Measurements from ENCODE around the gene OR4K5.
"Not testable (repeated sequence)": the region's sequence is repeated elsewhere in the genome, so short reads cannot be mapped to it uniquely, and the experiment has no call there.

OR4K5 gene, protein sequence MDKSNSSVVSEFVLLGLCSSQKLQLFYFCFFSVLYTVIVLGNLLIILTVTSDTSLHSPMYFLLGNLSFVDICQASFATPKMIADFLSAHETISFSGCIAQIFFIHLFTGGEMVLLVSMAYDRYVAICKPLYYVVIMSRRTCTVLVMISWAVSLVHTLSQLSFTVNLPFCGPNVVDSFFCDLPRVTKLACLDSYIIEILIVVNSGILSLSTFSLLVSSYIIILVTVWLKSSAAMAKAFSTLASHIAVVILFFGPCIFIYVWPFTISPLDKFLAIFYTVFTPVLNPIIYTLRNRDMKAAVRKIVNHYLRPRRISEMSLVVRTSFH

DNA sequence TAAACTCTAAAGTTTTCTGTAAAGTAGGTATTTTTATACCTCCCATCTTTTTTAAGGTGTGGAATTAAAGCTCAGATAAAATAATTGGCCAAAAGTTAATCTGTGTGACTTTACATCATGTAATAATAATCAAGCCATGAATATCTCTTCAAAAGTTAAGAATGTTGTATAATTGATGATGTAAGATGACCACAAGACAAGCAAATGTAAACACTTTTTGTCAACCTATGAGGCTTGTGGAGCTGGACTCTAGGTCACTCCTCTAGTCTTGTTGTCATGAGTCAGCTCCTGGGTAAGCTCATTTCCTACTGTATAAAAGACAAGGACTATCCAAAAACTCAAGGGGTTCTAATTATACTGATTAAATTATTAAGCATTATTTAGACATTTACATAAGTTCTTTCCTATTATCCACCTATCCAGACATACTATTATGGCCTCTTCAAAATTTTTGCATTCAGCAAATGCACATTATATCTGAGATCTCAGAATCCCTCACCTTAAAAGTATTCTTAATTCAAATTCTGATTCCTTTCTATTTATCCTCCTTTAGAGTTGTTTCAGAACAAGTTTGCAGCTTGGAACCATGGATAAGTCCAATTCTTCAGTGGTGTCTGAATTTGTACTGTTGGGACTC, at the start of gene OR4K5:
Gene OR4K5, plus strand, starts transcription at position 587 of the 637 bp plus-strand sequence. Its CDS starts 0 bp downstream, at position 587.
- DNase-seq, result no peak

DNA sequence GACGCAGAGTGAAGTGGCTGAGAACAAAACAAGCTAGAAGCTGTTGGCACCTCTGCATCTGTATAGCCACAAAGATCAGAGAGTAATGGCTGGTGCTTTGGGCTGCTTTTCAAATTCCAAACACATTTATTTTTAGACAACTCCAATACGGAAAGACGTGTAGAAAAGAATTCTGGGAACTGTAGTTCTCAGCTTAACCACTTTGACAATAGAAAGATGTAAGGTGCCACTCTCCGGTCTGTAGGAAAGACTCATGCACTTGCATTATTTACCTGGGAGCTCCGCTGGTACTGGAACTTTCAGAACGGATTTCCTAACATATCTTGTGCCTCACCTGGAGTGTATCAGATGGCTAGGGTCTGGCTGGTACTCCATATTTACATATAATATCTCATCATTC, 47.2 kb upstream of the OR4K5 start:
- no peak for DNase-seq

DNA sequence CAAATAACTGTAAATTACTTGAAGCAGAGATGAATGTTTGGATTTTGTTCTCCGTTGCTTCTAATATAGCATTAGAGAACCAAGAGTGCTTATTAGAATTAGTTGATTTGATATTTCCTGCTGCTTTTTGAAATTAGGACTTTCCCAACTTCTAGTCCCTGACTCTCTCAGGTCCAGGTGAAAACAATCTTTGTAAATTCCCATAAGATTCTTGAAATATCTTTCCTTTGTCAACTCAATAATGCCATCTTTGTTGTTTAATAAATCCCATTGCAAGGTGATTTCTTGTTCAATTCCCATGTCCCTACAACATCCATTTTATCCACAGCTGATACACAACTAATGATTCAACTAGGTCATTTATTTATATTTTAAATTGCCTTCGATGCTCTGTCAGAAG, 45.6 kb upstream of the OR4K5 start, which contains the start of gene OR4K2:
Gene OR4K2, plus strand, starts transcription at position 301 of the 400 bp plus-strand sequence. CDS start 1,126 bp downstream, outside the sequence.
- no peak for DNase-seq

DNA sequence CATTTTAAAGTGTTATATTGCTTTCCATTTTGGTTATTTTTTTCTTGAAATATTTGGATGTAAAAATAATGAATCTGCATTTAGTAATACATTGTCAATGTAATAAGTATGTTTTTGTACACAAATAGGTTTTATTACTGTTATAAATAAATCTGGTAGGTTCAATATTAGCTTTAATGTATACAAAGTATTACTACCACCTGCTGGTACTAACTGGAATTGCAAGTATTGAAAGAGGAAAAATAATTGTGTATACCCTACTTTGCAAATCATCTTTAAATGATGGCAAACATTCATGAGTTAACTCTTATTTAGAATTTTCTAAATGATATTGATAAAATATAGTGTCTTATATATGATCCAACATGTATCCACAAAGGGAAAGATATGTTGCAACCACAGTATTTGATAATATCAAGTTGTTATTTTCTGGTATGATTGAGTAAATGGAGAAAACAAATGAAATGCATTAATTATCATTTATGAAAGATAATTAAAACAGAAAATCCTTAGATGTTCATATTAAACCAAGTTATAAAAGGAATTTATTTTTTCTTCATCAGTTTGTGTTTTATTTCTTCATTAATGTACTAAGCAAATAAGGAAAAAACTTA, 42.3 kb upstream of the OR4K5 start:
- no peak for DNase-seq

DNA sequence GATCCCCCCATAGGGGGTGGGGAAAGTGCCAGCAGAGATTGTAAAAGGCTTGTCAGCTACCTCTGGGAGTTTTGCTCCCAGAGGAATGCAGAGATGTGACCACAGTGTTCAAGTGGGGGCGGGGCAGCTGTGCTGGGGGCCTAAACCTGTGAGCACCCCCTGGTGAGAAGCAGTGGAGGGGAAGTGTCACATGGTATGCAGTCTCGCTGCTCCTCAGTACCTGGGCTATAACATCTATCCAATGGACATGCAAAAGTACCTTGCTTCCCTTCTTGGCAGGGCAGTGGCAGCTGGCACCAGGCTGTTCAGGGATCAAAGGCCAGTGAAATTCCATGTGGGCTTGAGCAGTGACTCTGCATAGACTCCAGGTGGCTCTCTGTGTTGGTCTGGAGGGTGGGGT, 25.1 kb upstream of the OR4K5 start:
- no peak for DNase-seq

DNA sequence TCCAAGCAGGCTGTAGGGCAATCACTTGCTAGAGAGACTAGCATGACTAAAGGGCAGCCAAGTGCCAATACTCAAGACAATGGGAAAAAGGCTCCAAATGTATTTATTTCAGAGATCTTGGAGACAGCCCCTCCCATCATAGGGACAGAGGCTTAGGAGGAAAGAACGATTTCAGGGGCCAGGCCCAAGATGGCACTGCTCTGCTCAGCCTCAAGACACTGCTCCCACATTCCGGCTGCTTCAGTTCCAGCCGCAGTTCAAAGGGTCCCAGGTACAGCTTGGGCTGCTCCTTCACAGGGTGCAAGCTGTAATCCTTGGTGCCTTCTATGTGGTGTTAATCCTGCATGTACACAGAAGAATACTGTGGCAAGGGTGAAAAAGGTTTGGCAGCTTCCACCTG, 19.4 kb upstream of the OR4K5 start:
- DNase-seq, result no peak

DNA sequence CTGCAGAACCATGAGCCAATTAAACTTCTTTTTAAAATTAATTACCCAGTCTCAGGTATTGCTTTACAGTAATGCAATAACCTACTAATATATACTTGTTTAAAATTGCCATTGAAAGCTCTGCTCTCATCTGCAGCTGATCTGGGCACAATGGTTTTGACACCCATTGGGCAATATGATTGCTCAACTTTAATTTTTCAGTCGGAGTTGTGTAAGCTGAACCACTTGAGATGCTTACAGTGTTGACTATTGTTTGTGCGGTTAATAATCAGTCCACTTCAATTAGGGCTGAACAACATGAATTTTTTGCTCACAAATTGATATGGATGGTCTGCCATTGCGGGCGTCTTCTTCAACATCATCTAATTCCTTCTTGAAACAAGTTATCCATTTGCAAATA, 18.0 kb upstream of the OR4K5 start:
- DNase-seq, result no peak

DNA sequence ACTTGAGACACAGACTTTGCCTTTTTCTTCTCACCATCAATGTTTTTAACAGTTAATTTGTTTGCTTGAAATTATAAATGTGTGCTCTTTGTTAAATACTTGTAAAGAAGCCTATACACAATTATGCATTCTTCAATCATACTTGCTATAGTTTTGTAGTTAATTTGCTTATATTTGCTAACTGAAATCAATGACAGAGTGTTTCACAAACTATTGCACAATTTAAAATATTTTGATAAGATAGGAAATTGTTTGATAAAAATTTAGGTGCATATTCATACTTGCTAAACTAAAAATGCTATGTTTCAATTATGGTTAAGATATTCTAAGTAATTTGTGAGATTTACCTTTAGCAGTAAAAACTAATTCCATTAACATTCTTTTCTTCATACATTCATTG, 13.7 kb upstream of the OR4K5 start:
- no peak for DNase-seq

DNA sequence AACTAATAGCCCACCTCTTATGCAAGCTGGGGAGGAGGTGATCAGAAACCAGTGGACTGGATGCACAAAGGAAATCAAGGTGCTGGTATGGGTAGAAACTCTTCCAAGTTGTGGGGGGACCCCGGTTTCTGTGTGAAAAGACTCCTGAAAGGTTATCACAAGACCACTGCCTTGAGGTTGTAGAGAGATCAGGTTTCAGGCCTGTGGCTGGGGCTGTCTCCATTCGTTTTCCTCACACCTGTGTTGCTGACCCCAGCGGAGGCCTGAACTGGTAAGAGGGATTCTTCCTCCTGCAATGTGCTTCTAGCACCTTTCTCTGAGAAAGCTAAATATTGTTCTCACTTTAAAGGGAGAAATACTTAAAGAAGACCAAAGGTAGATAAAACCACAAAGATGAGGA, 9.3 kb upstream of the OR4K5 start:
- no peak for DNase-seq

DNA sequence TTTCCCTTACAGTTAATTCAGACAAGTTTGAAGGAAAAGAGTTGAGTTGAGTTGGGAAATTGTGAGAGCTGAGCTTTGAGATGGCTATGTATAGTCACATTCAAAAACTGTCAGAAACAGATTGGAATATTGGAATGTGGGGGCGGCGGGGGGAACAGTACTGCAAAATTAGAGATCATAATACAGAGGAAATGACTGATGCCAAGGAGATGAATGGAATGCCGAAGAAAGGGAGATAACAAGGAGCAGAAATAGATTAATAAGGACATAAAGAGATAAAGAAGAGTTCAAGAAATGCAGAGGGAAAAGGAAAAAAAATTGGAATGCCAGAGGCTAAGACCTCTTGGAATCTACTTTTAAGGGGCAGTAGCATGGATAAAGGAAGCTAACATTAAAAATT, 3.2 kb upstream of the OR4K5 start:
- no peak for DNase-seq

DNA sequence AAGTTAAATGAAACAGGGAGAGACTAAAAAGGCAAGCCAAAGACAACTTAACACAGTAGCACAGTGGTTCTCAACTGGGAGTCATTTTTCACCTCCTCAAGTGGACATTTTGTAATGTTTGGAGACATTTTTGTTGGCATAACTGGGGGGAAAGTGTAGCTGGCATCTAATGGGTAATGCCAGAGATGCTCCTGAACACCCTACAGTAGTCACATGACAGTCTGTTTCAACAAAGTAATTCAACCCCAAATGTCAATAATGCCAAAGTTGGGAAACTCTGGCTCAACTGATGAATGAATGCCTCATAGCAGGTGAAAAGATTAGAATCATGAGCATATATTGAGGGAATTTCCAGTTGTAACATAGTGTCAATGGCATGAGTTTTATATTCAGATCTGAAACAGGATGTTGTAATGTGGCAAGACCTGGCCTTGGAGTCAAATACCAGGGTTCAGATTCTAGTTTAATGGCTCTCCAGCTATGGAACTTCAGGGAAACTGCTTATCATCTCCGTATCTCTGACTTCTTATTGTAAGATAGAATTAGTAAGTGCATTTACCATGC, 2.4 kb upstream of the OR4K5 start:
- DNase-seq, result no peak

DNA sequence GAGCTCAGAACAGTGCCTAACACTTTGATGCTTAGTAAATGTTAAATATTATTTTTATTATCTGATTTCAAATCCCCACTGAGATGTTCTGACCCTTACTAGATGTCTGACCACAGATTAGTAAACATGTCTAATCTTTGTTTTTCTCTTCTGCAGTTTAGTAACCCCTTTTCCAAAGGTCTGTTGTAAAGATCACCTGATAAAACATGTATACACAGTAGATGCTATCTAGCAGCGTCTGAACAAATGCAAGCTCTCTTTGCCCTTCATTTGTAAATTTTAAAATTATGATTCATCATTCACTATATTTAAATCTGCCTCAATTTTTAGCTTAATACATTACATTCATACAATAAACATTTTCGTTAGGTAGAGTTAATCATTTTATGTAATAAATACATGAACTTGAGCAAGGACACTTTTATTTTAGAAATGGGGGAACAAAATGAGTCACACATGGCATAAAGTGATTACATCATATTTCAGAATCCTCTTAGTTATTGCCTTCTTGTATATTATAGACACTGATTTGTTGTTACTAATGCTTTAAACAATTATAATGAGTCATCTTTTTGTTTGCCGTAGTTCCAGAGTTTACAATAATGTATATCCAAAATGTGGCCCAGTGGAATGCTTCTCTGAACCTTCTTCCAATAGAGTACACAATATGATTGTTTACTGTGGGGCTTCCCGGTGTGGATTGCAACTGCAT, 1.7 kb upstream of the OR4K5 start:
- DNase-seq, result no peak

DNA sequence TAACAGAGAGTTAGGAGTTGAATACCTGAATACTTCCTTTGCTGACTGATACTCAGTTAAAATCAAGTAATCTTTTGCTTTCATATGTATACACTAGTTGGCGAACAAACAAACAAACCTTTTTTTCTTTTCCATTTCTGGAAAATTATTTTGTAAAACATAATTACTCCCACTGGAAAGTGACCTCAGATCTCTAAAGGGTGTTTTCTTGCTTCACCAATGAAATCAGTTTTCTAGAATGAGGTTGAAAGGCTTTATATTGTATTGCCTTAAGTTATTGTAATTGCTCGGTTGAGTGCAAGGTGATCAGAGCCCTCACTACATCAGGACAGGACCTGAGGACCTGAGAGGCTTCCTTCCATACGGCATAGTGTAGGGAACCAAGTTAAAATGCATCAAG, 10.2 kb downstream of the OR4K5 start, which contains the start of gene OR4K1:
Gene OR4K1, plus strand, starts transcription at position 301 of the 400 bp plus-strand sequence. CDS start 4,750 bp downstream, outside the sequence.
- no peak for DNase-seq

DNA sequence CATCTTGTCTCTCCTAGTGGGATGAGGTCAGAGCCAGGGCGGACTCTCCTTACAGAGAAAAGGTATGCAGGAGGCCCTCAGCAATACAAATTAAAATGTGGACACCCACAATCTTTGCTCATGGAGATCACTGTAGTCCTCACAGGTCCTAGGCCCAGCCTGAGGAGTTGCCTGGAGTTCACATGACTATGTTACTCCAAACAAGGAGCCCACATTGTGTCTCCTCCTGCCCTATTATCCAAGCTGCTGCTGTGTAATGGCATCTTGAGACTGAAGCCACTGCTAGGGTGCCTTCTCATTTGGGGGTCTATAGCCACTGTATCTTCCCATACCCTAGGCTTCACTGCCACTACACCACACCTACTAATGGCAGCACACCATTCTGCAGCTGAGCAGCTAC, 21.3 kb downstream of the OR4K5 start:
- no peak for DNase-seq

DNA sequence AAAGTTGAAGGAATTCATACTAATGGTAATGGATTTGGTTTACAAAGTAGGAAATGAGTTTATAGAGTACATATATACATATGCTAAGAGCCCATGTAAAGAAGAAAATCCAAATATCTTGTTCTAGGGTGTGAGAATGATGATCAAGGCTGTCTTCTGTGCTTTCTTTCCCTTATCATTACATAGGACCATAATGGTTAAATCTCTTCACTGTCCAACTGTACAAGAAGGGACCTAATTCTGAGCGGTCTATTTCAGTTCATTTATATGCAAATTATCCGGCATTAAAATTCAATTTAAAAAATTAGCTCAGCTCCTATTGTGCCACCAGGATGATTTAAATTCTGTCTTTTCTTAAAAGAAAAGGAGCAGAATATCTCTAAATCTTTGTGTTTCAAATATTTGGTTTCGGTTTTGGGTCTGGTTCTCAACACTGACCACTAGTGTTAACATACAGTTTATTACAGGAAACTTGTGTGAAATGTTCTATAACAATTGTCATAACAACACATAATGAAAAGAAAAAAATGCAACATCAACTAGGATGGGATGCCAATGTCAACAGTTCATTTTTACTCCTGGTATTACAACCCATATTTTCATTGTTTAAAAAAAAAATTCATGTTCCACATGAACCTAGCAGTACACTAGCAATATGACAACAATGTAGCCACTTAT, 27.1 kb downstream of the OR4K5 start:
- DNase-seq, result no peak

DNA sequence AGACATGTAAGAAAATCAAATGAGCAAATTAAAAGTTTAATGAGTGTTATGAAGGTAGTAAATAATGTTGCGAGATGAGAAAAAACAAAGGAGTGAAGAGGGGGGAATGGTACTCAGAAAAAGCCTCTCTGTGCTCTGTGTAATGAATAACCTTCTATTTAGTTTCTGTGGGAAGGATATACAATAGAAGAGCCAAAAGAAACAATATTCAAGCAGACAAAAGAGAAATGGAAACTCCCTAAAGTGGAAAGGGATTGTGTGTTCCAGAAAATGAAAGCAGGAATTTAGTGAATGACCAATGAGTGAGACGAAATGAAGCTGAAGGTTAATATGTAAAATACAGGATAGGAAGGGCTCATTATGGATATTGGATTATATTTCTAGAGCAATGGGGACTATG, 28.8 kb downstream of the OR4K5 start:
- DNase-seq, result no peak

DNA sequence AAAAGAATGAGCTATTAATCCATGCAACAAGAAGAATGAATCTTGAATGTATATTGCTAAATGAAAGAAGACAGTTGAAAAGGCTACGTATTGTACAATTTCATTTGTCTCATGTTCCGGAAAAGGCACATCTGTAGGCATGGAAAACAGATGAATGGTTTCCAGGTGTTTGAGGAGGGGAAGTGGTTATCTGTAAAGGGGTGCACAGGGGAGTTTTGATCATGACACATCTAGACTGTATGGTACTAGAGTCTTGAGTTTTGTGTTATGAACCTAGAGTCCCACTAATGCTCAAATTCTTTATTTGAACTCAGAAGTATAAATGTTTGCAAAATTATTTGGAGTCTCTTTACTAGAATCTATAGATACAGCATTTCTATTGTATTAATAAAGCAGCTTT, 49.3 kb downstream of the OR4K5 start:
- DNase-seq, result not testable (repeated sequence)

All from NCI-H748 treated with DMSO at 0.1 percent for 48 hours (cell line).